ENCODE measurements around the gene AJAP1.

AJAP1 gene

GRCh38 chr1:4658643-4659628 is 4.5 kb downstream of the AJAP1 start:
- H3K27ac ChIP-seq = no peak overlapping the region
- no peaks in the 10 kb centered on the region for H3K9me3 ChIP-seq
- H3K4me1 ChIP-seq = peaks cover 0 to 21% (median 15%) of the 10 kb centered on the region in 4 donors
- intact Hi-C loops (cut with DNase I; ENCODE audit: low total_unique reads) = no loop called here
- no peak overlapping the region for H3K4me3 ChIP-seq
- H3K27me3 ChIP-seq = peaks cover 0 to 71% of the 10 kb centered on the region in 2 donors
- TF ChIP-seq CTCF (IDR thresholded peaks at IDR 0.05) = no peak
- no peak for DNase-seq
- no peaks in the 10 kb centered on the region for H3K36me3 ChIP-seq

GRCh38 chr1:4660917-4661594 is 6.6 kb downstream of the AJAP1 start:
- no peak overlapping the region for H3K27ac ChIP-seq
- intact Hi-C loops (cut with DNase I; ENCODE audit: low total_unique reads) = no loop called here
- no peaks in the 10 kb centered on the region for H3K36me3 ChIP-seq
- DNase-seq = no peak
- peaks cover 0 to 65% of the 10 kb centered on the region in 2 donors for H3K27me3 ChIP-seq
- H3K9me3 ChIP-seq = no peaks in the 10 kb centered on the region
- H3K4me1 ChIP-seq = peaks cover 0 to 3% (median 3%) of the 10 kb centered on the region in 4 donors
- no peak for TF ChIP-seq CTCF (IDR thresholded peaks at IDR 0.05)
- H3K4me3 ChIP-seq = no peak overlapping the region

- no peaks in the 10 kb centered on the region for H3K4me1 ChIP-seq
- no peak overlapping the region for H3K4me3 ChIP-seq
- no peaks in the 10 kb centered on the region for H3K36me3 ChIP-seq
- no peak for TF ChIP-seq CTCF (IDR thresholded peaks at IDR 0.05)
- no peaks in the 10 kb centered on the region for H3K9me3 ChIP-seq
- no peak for DNase-seq
- no peak overlapping the region for H3K27ac ChIP-seq
- intact Hi-C loops (cut with DNase I; ENCODE audit: low total_unique reads) = no loop called here
- H3K27me3 ChIP-seq = peaks cover 0 to 60% of the 10 kb centered on the region in 2 donors
These were observed 7.1 kb downstream of the AJAP1 start for GRCh38 chr1:4661595-4661917.

- Histone ChIP-seq H3K27me3 (peaks cover 0 to 58% of the 10 kb centered on the region in 2 donors), H3K9me3 (no peaks in the 10 kb centered on the region), H3K4me1 (no peaks in the 10 kb centered on the region), H3K27ac (no peak overlapping the region), H3K36me3 (no peaks in the 10 kb centered on the region), H3K4me3 (no peak overlapping the region)
- intact Hi-C loops (cut with DNase I; ENCODE audit: low total_unique reads) = no loop called here
- DNase-seq = no peak
- TF ChIP-seq CTCF (IDR thresholded peaks at IDR 0.05) = no peak
These were observed 7.8 kb downstream of the AJAP1 start for GRCh38 chr1:4662168-4662567.

GRCh38 chr1:4662723-4663122 is 8.3 kb downstream of the AJAP1 start:
- H3K4me3 ChIP-seq = no peak overlapping the region
- DNase-seq = no peak
- no peak overlapping the region for H3K27ac ChIP-seq
- intact Hi-C loops (cut with DNase I; ENCODE audit: low total_unique reads) = no loop called here
- no peaks in the 10 kb centered on the region for H3K36me3 ChIP-seq
- no peaks in the 10 kb centered on the region for H3K9me3 ChIP-seq
- no peak for TF ChIP-seq CTCF (IDR thresholded peaks at IDR 0.05)
- H3K27me3 ChIP-seq = peaks cover 0 to 53% of the 10 kb centered on the region in 2 donors
- no peaks in the 10 kb centered on the region for H3K4me1 ChIP-seq
